Measurements from ENCODE around the gene CORO6. TPM values are rescaled to one million over a fixed set of nuclear protein-coding genes. Genes with fewer than 3 reads are reported as not detected.

Gene CORO6
- total RNA-seq, 1 experiment from 2014 or later, result 2.3 TPM

DNA sequence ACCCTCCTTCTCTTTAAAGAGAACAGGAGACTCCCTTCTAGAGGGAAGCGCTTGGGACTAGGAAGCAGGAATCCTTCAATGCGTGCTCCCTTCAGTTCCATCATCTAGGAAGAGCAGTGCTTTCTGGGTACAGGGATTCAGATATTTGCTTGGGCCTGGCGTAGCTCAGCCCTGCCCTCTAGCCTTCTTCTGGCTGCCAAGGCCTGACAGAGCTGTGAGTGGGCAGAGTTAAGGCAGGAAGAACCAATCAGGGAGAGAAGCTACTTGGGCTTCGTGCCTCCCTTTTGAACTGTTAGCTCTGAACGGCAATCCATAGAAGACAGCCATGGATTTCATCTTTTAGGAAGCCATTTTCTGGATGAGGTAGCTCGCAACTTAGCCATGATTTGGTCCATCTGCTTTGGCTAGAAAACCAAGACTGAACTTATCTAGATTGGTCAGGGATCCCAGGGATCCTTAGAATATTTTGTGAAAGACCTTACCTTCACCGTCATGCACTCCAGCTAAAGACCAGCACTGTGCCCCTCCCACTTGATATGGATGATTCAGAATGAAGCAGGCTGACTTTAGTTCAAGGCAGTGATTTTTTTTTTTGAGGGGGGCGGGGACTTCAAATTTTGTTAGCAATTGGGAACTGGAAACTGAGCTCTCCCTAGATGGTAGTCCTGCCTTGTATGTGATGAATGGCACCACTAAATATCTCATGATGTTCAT is 2.5 kb upstream of the CORO6 start:
- no peaks in the 10 kb centered on the region for H3K9me3 ChIP-seq (ENCODE audit: control insufficient read depth, low read depth, low read length)
- no peak overlapping the region for H3K18ac ChIP-seq (ENCODE audit: insufficient read length, low read depth, low read length)
- no peaks in the 10 kb centered on the region for H3K79me2 ChIP-seq (ENCODE audit: insufficient read depth, low read length)
- Mint-ChIP-seq H3K9me3 (no peaks in the 10 kb centered on the region), H3K27me3 (ENCODE audit: low read depth) (peaks cover 39% of the 10 kb centered on the region), H3K36me3 (ENCODE audit: insufficient read depth in 1 of 3, low read depth in 3 of 3) (no peaks in the 10 kb centered on the region), H3K27ac (no peak overlapping the region), H3K4me1 (peaks cover 29 to 40% of the 10 kb centered on the region in 2 experiments), H3K4me3 (no peak overlapping the region)
- no peak overlapping the region for H2BK20ac ChIP-seq (ENCODE audit: low read depth, low read length, poor library complexity, severe bottlenecking)
- H2AK5ac ChIP-seq (ENCODE audit: insufficient read length, low read length), result no peak overlapping the region
- no peak overlapping the region for H3K27ac ChIP-seq (ENCODE audit: insufficient read length, low read depth, low read length)
- no peak overlapping the region for H4K91ac ChIP-seq (ENCODE audit: insufficient read length, low read depth, low read length)
- no peak overlapping the region for H2BK12ac ChIP-seq (ENCODE audit: insufficient read length, low read depth, low read length)
- H3K23ac ChIP-seq (ENCODE audit: insufficient read length, low read depth, low read length), result no peak overlapping the region
- peaks cover 2% of the 10 kb centered on the region; the same call in 1 of the 2 replicates for H3K4me1 ChIP-seq (ENCODE audit: insufficient read depth, low read length)
- no peak overlapping the region for H3K56ac ChIP-seq (ENCODE audit: insufficient read length, low read depth, low read length)
- no peak overlapping the region for H2BK5ac ChIP-seq (ENCODE audit: insufficient read length, low read length)
- no peaks in the 10 kb centered on the region; the same call in 1 of the 2 replicates for H3K27me3 ChIP-seq (ENCODE audit: insufficient read depth, low read length)
- no peak overlapping the region for H2BK15ac ChIP-seq (ENCODE audit: low read depth, low read length)
- H2BK120ac ChIP-seq (ENCODE audit: low read depth, low read length, poor library complexity, severe bottlenecking), result no peak overlapping the region
- H3K79me1 ChIP-seq (ENCODE audit: insufficient read depth, low read depth, low read length, poor library complexity, severe bottlenecking), result no peaks in the 10 kb centered on the region
- WGBS (ENCODE audit: extremely low coverage, insufficient read length, low lambda C conversion rate), result no CpG with 5 or more reads among the region's 8 CpGs
- H3K23me2 ChIP-seq (ENCODE audit: insufficient read length, low read depth, low read length, poor library complexity, severe bottlenecking), result peaks cover 11% of the 10 kb centered on the region
- H3T11ph ChIP-seq (ENCODE audit: low read length), result no peak overlapping the region
- no peak overlapping the region for H3K14ac ChIP-seq (ENCODE audit: insufficient read depth, low read length)
- no peaks in the 10 kb centered on the region for H4K20me1 ChIP-seq (ENCODE audit: control insufficient read depth, insufficient read depth, insufficient read length)
- H3K4ac ChIP-seq (ENCODE audit: low read depth, low read length), result no peak overlapping the region
- no peak overlapping the region for H4K5ac ChIP-seq (ENCODE audit: insufficient read length, low read depth, low read length)
- TF ChIP-seq CTCF (conservative IDR thresholded peaks at IDR 0.05), result peak; percentile 21; the same call in 2 of the 3 replicates
- no peak overlapping the region for H2AFZ ChIP-seq (ENCODE audit: low read length)
- H4K8ac ChIP-seq (replicated peaks; ENCODE audit: insufficient read length, low read depth, low read length), result no peak overlapping the region
- peak; percentile 89 for DNase-seq
- H3K4me2 ChIP-seq (ENCODE audit: insufficient read depth, insufficient read length, low read length), result no peak overlapping the region
- H3K9ac ChIP-seq (ENCODE audit: extremely low read depth, insufficient read length, low read length), result no peak overlapping the region
